GM19240 (cell line): ENCODE data around the gene PTPRB.

Experiments
- DNase-seq: peaks from one replicate; pipeline ENCODE4 v3.0.0; 2011; ENCODE audit warnings: low spot score; ENCODE audit not compliant: insufficient read length

PTPRB gene

DNA sequence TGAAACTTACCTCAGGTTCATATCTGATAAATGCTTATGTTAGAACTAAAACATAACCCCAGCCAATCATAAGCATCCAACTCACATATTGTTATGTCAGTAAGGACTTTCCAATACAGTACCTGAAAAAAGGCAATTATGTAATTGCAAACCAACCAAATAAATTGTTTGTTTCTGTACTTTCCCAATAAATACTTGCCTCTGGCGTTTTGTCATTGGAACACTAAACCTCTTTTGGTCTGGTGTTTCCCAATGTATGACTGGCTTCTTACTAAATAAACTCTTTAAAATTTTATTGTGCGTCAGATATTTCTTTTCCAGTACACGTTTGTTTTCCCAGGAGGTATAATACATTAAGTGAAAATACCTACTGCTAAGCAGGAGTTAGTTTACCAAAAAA lies 6.7 kb upstream of the PTPRB start:
- DNase-seq = no peak

DNA sequence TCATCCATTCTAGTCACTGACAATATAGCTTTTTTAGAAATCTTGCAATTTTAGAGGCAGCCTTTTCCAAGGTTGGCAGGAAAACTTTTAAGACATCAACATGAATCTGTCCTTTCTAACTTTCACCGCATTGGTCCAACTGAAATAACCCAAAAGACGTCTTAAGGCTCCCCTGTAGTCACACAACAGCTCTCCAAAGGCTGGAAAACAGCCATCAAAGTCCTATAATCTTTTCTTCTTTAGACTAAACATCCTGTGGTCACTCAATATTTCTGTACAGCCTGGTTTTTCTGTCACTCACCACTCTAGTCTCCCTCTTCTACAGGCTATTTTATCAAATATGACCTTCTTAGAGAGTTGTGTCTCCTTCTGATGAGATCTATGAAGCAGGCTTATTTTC lies 4.5 kb upstream of the PTPRB start:
- DNase-seq = no peak

DNA sequence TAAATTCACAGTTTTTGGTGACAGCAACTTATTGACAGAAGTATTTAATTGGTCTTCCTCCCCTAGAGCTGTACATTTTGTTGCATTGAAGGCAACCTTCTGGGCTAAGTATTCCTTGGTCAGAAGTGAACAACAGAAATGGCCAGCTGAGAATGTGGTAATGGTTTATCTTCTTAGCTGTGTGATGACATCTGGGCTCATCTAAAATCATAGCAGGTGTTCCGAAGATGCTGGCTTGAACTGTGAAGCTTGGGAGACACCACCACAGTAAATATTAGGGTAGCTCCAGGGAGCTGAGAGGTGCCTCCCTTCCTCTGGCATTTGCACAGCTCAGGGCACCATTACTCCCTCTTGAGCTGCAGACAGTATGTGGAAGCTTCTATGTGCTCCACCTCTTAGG lies 3.7 kb upstream of the PTPRB start:
- no peak for DNase-seq

DNA sequence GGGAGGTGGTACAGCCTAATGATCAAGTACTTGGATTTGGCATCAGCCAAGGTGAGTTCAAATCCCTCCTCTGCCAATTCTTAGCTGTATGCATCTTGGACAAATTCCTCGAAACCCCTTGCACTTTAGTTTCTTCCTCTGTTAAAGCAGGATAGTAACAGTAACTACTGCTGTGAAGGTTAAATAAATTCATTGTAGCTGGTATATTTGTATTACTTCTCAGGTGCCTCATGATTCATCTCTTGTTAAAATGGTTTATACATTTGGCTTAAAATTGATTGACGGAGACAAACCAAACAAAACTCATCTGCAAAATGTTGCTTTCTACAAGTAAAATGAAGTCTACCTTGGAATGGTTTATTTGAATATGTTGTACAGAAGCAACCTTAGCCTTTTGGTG lies 2.3 kb upstream of the PTPRB start:
- no peak for DNase-seq

DNA sequence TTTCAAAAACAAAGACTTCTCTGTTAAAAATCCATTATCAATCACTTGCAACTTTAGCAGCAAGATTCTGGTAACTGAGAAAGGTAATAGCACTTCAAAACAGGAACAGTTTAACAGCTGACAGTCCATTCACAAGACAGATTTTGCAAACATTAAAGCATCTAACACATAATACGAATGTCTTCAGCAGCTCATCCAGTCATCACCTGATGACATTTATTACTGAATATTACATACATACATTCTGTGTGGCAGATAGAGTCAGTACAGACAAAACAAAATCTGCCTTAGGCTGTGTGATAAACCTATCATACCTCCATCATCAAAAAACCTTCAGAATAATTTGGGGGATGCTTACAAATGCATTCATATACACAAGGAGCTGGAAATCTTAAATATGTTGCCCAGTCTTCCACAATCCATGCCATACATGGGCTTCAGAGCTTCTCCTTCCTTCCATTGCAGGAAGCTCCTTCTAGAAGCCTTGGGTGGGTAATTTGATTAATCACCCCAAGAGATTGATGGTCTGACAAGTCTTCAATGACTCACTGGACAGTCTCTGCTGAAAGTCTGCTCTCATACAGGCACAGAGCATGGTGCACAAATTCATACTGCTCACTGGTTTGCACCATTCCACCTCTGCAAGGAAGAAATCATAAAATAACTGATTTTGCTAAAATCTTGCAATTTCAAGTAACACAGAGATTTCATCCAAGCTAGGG lies 1.6 kb upstream of the PTPRB start:
- no peak for DNase-seq

DNA sequence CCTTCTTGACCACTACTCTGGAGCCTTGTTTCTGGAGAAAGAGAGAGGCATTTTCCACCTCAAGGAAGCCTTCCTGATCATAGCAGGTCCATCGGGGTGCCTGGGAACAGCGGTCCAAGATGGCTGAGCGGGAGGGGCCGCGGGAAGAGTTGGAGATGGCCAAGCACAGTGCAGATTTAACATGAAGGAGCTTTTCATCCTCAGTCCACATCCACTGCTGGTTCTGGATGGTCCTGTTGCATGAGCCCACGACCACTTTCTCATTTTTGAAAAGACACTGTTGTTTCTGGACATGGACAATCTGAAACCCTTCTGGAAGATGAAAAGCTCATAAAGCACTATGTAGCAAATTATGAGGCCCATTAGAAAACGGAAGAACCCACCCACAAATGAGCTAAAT lies 1.5 kb downstream of the PTPRB start:
- no peak for DNase-seq

DNA sequence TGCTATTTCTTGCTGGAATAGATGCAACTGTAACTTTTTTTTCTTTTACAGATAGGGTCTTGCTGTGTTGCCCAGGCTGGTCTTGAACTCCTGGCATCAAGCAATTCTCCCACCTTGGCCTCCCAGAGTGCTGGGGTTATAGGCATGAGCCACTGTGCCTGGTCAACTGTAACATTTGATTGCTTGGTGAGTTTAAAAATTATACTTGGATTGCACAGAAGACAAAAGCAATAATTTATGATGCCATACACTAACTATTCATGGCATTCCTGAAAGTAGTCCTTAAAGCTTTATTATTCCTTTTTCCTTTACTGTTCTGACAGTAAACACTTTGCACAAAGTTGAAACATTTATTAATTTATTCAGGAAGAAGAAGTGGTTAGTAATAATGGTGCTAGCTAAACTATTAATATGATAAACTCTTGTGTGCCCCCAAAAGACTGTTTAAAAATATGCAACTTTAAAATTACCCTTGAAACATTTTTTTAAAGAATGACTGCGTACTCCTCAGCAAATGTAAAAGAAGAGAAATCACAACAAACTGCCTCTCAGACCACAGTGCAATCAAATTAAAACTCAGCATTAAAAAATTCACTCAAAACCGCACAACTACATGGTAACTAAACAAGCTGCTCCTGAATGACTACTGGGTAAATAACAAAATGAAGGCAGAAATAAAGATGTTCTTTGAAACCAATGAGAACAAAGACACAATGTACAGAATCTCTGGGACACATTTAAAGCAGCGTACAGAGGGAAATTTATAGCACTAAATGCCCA lies 8.3 kb downstream of the PTPRB start:
- no peak for DNase-seq

DNA sequence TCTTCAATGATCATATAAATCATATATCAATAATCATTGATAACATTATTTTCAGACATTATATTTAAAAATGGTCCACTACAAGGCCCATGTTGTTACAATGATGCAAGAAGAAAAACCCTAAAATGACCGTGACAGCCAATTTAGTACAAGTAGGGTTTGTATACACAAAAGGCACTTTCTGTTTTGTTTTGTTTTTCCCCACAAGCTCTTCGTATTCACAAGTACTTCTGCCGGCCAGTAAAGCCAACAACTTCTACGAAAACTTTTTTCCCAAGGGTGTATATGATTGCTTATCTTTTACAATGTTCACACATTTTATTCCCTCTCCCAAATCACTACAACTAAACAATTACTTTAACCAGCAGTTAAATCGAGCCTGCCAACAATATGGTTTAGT lies 9.6 kb downstream of the PTPRB start:
- DNase-seq = no peak

DNA sequence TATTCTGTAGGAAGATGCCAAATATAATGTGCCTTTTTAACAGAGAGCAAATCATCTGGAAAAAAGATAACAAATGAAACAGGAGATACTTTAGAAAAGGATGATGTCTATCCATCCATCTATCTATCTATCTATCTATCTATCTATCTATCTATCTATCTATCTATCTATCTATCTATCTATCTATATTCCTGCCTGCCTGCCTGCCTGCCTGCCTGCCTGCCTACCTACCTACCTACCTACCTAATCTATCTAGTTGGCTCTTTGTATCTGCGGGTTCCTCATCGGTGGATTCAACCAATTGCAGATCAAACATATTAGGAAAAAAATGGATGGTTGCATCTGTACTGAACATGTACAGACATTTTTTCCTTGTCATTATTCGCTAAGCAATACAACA lies 11.0 kb downstream of the PTPRB start:
- DNase-seq = no peak

DNA sequence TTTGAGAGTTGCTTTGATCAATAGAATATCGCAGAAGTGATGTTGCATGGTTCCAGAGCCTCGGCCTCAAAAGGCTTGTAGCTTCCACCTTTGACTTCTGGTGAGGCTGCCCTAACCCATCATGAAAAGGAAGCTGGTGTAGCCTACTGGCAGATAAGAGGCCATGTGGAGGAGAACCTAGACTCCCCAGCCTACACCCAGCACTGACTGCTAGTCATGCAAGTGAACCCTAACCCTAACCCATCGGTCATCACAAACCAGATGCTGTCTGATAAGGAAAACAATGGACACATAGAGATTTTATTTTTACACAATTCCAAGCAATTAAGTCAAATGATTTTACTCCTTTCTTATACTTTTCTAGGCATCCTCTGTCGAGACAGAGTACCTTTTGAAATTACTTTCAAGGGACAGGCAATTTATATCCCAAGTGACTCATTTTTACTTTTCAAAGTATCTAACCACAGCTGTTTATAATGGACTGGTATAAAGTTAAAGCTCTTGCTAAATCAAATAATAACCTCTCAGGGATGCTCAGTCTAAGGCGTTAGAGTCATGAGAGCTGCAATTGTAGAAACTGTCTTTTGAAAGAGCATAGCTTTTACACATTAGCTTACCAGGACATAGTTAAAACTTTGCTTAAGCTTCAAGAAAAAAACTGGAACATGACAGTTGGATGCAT lies 17.6 kb downstream of the PTPRB start:
- no peak for DNase-seq

DNA sequence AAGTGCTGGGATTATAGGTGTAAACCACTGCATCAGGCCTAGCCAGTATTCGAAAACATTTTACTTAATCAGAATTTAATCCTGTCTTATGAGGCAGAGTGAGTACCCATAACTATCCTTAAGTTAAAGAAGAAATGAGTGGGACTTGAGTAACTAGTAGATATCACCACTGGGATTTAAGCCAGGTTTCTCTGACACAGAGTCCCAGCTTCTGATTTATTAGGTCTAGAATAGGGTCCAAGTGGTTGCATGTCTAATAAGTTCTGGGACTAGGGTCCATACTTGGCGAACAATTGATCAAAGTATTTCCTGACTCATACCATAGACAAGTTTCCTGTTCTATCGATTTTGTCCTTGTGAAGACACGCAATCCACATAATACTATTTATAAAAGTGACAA lies 18.9 kb downstream of the PTPRB start:
- DNase-seq = no peak

DNA sequence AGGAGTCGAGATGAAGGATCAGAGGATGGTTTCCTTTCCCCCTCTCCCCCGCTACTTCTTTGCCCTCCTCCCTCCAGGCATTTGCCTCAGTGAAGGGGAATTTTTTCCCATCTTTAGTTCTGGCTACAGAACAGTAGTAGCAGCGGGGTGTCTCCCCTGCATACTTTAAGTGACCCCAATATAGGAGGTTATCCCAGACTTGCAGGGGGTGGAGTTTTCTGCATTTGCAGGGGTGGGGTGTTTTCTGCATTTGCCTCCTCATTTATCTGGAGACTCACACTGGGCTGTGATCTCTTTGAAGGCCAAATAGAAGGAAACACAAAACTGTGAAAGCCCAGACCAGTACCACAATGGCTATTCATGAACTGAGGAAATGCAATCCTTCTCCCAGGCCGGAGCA lies 19.8 kb downstream of the PTPRB start:
- no peak for DNase-seq

DNA sequence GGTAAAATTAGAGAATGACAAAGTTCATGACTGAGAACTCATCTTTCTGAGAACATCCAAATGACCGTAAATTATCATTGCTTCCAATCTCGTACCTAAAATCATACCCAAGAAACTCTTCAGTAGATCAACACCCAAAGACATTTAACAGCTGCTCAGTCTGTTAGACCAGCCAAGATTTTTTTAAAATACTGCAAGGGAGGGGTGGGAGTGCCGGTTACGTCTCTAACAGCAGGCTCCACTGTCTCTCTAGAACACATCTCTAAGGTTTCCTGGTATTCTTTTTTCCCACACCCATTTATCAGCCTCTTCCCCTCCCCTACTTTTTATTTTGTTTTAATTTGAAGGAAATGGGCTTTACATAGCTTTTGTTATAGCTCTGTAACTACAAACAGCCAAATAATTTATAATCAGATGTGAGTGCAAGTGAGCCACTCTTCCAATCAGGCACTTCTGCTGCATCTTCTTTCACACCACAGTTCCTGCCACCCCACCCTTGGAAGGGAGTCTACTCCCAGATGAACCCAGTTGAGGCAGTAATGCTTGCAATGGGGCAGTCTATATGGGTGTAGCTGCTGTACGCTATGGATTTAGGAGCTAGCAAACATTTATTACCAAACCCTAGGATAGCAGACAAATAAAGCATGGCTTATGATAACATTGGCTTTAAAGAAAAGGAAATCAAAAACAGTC lies 21.9 kb downstream of the PTPRB start:
- no peak for DNase-seq

DNA sequence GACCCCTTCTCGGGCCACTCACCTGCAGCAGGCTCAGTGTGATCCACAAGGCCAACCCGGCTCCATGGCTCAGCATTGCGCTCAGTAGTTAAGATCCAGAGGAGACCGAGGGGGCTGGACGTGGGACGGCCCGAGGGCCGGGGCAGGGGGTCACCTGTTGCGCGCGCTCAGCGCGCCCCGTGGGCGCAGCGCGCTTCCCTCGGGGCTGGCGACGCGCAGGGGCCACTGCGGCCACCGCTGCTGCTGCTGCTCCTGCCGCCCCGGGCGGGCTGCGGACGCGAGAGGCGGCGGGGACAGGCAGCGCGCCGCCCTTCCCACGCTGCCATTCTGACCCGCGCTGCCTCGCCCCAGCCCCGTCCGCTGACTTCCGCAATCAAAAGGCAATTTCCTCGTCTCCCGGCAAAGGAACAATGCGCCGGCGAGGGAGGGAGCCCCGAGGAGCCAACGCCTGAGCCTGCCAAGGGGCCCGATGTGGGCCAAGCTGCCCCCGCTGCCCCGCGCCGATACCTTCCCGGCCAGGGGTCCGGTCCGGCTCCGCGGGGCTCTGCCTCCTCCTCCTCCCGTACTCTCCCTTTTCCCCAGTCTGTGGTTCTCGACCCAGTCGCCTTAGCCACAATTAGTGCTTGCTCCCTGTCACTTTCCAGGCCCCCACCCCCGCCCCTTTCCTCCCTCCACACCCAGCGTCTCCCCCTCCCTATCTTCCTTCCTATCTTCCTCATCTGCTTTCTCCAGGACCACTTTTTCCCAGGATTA lies 27.3 kb downstream of the PTPRB start:
- no peak for DNase-seq

DNA sequence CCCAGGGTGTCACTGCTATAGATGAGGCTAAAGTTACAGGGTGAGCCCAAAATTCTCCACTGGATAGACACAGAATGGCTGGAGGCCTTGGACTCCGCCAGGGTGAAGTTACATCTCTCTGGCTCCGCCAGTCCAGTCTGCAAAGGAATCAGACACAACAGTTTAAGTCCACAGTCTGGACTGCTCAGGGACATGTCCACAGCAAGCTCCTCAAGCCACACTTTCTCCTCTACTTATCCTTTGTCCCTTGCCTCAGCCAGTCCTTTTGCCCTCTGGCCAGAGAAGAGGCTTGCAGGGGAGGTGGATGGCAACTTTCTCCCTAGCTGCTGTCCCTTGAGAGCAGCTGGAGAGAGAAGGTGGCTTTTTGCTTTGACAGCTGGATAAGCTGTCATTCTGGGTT lies 28.0 kb downstream of the PTPRB start:
- DNase-seq = no peak

DNA sequence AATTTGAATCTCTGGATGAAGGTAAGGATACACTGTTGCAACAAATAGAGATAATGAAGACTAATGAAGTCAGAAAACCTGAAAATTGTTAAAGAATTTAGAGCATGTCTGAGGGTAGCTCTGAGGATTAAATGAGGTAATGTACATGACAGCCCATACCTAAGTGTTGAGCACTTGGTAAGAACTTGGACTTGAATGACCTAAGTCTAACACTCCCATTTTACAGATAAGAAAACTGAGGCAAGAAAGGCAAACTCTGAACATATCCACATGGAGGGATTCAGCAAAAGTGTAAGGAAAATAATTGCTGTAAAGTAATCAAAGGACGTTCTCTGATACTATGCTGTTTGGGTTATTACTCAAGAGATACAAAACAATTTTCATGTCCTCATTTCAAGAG lies 29.0 kb downstream of the PTPRB start:
- DNase-seq = no peak

DNA sequence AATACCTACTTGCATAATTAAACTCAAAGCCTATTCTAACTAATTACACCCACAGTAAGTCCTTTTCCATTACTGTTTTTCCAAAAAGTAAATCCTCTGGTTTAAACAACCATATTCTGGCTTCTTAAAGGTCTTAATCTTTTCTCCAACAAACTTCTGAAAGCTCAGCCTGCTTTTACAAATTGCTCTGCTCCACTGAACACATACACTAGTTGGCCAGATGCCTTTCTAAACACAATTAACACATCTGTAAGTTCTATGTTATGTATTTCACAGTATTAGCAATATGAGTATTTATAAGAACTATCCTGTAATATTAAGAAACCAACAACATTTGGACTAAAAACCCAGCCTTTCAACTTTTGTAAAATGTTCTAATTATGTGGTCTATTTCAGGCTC lies 30.1 kb downstream of the PTPRB start:
- DNase-seq = no peak

DNA sequence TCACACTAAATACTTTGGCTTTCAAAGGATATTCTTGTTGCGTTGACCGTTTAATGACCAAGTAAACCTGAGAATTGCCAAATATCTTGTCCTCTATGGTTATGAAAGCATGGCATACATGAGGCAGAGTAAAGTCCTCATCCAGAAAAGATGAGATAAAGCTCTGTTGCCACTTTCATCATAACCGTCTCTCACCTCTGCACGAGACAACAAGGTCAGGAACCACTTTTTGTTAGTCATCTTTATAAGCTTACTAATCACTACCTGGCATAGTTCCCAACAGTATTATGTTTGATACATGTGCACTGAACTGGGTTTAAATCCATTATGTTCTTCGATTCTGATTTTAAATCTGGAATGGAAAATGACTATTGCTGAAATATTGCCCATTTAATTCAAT lies 31.3 kb downstream of the PTPRB start:
- no peak for DNase-seq

DNA sequence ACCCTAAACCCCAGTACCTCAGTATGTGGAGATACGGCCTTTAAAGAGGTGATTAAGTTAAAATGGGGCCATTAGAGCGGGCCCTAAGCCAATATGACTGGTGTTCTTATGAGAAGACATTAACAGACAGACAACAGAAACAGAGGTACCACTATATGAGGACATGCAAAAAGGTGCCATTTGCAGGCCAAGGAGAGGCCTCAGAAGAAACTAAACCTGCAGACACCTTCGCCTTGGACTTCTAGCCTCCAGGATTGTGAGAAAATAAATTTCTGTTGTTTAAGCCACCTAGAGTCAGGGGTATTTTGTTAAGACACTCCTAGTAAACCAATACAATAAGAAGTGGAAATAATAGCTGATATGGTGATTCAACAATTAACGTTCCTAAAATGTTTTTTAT lies 32.6 kb downstream of the PTPRB start:
- DNase-seq = no peak

DNA sequence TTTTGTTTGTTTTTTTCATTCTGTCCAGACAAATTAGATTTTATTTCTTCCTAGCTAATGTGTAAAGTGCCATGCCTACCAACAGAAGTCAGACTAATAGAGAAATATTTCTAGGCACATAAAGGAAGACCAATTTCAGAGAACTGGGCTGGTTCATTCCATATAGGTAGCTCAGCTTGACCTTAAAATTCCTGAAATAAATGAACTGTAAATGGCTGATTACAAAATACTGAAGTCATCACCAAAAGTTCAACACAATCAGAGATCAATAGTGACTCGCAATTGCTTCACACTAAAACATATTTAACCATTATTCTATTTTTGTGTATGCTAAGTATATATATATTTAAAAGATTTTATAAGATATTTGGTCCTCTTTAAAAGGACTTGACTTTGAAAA lies 34.2 kb downstream of the PTPRB start:
- no peak for DNase-seq

DNA sequence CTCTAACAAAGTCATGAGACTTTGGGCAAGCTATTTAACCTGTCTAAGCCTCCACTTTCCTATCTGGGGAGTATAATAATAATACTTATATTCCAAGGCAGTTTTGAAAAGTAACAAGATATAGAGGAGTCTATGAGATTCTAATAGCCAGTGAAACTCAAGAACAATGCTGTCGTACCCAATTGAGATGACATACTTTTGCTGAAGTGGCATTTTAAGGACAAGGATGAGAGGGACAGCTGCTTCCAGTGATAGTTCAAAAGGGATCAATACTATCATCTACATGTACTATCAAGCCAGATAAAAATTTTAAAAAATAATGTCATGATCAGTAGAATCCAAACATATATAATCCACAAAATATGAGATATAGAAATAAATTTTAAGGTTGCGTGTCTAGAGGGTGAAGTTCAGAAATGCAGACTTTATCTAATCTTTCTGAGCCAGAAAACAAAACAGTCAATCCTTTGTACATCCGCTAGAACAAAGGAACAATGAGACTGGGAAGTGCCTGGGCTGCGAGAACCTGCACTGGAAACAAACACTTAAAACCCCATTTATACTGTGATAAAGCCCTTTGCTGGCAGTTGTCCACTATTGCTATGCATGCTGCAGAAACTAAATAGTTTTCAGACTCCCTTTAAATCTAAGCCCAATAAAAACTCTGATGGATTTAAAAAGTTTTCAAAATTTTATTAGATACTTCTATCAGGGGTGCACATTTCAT lies 38.6 kb downstream of the PTPRB start:
- DNase-seq = no peak
